ENCODE data around the gene CHURC1.

CHURC1 gene

DNA sequence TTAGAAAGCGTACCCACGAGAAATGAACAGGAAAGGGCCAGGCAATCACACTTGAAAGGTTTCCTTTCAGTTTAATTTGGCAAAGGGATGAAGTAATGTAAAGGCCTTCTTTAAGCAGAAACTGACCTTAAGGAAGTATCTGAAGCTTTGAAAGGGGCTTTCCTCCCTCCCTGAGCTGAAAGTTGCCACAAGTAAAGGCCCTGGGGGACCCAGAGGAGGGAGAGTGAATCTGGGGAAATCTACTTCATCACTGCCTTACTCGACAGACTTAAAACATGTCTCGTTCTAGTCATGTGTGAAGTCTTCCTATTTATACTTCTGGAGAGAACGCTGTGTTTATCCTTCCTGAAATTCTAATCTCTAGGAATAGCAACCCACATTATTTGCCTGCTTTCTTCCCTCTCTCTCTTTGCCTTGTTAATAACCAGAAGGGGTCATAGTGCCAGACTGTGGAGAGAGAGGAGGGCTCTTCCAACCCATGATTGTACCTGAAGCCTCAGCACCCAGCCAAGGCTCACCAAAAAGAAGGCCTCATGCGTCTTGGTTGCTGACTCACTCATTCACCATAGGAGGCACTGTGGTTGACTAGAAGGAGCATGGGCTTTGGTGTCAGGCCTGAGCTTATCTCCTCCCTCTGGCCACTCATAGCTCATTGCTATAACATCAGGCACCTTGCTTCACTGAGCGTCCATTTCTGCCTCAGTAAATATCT lies 38.5 kb downstream of the CHURC1 start:
- H3K9me3 ChIP-seq (ENCODE audit: control insufficient read depth, insufficient read depth, low read length) = no peaks in the 10 kb centered on the region
- H3K4me3 ChIP-seq (ENCODE audit: low read depth, low read length) = no peak overlapping the region
- peaks cover 43% of the 10 kb centered on the region for H3K36me3 ChIP-seq (ENCODE audit: control insufficient read depth, insufficient read depth, low read length)
- H3K4me1 ChIP-seq (ENCODE audit: control insufficient read depth, insufficient read depth, low read length) = peaks cover 21% of the 10 kb centered on the region
- H3K9ac ChIP-seq (ENCODE audit: low read depth, low read length) = no peak overlapping the region
- no peaks in the 10 kb centered on the region for H3K27me3 ChIP-seq (ENCODE audit: control insufficient read depth, insufficient read depth, low read length)

DNA sequence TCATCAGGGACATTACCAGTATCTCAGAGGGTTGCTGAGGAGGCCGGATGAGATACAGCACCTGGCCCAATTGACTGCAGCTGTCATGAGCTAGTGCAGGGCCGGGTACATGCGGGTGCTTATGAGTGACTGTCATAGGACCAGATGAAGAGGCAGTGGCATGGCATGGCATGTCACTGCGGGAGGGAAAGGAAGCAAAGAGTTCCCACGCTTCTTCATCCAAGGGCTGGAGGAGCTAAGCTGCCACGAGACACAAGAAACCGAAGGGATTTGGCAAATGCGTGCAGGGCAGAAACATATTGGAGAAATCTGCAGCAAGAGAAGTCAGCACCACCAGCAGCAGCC lies 39.0 kb downstream of the CHURC1 start:
- Histone ChIP-seq H3K9ac (ENCODE audit: low read depth, low read length) (no peak overlapping the region), H3K9me3 (ENCODE audit: control insufficient read depth, insufficient read depth, low read length) (no peaks in the 10 kb centered on the region), H3K27me3 (ENCODE audit: control insufficient read depth, insufficient read depth, low read length) (no peaks in the 10 kb centered on the region), H3K4me3 (ENCODE audit: low read depth, low read length) (no peak overlapping the region), H3K36me3 (ENCODE audit: control insufficient read depth, insufficient read depth, low read length) (peaks cover 38% of the 10 kb centered on the region), H3K4me1 (ENCODE audit: control insufficient read depth, insufficient read depth, low read length) (peaks cover 21% of the 10 kb centered on the region)

DNA sequence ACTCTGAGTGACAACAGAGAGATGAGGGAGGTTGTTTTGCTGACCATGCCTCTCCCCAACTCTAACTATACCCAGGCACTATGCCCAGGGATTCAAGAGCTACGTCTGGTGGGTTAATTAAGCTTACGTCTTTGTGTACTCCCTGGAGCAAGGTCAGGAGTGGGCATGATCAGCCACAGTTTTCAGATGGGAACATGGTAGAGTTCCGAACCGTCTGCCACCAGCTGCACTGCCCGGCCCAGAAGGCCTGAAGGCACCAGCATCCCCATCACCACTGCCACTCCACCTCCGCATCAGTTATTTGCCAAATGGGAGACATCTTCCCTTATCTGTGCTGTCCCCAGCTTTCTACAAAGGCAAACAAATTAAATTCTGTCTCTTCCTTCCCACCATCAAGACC lies 39.4 kb downstream of the CHURC1 start:
- no peak overlapping the region for H3K9ac ChIP-seq (ENCODE audit: low read depth, low read length)
- H3K27me3 ChIP-seq (ENCODE audit: control insufficient read depth, insufficient read depth, low read length) = no peaks in the 10 kb centered on the region
- peaks cover 21% of the 10 kb centered on the region for H3K4me1 ChIP-seq (ENCODE audit: control insufficient read depth, insufficient read depth, low read length)
- H3K9me3 ChIP-seq (ENCODE audit: control insufficient read depth, insufficient read depth, low read length) = no peaks in the 10 kb centered on the region
- peaks cover 34% of the 10 kb centered on the region for H3K36me3 ChIP-seq (ENCODE audit: control insufficient read depth, insufficient read depth, low read length)
- no peak overlapping the region for H3K4me3 ChIP-seq (ENCODE audit: low read depth, low read length)

DNA sequence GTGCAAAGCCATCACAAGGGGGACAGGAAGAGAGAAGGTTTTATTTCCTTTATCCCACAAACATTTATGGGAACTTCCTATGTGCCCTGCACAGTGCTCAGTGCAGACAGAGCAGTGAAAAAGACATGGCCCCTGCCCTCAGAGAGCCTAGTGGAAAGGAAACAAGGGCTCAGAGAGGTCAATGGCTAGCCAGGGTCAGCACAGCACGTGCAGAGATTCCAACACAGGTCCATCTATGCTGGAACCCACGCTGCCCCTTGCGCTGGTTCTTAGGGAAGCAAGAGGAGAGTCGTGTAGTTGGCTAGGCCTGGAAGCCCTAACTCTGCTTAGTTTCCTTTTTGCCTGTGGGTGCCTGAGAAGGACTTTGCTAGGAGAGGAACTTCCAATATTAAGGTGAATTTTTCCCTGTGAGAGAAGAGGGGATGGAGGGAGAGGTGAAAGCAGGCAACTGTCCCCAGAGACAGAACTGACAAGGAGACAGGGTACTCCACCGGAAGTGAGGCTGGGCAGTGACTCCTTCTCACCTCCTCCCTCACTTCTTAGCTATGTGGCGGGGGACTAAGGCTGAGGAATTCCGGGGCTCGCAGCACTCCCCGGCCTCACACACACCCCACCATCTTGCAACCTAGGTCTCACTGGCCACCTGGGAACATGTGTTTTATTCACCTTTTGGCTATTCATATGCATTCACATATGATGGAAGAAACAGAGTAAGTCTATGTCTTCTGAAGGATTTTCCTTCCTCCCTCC lies 40.4 kb downstream of the CHURC1 start:
- H3K36me3 ChIP-seq (ENCODE audit: control insufficient read depth, insufficient read depth, low read length) = peaks cover 32% of the 10 kb centered on the region
- no peaks in the 10 kb centered on the region for H3K9me3 ChIP-seq (ENCODE audit: control insufficient read depth, insufficient read depth, low read length)
- H3K27me3 ChIP-seq (ENCODE audit: control insufficient read depth, insufficient read depth, low read length) = no peaks in the 10 kb centered on the region
- H3K4me1 ChIP-seq (ENCODE audit: control insufficient read depth, insufficient read depth, low read length) = peaks cover 21% of the 10 kb centered on the region
- H3K4me3 ChIP-seq (ENCODE audit: low read depth, low read length) = no peak overlapping the region
- no peak overlapping the region for H3K9ac ChIP-seq (ENCODE audit: low read depth, low read length)

DNA sequence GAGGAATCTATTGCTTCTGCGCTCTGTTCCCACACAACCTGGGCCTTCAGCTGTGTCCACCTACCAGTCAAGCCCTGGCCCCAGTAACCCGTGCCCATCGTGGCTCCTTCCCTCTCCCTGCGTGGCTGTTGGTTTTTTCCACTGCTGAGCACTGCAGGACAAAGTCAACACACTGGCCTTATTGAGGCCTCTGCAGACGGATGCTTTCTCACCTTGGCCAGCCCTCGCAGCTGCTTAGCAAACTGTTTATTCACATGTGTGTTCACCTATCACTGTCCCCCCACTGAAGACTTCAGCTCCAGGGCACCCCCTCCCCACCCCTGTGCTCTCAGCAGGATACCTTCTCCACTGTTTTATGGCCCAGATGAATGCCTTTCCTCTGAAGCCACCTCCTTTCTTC lies 41.0 kb downstream of the CHURC1 start:
- H3K4me1 ChIP-seq (ENCODE audit: control insufficient read depth, insufficient read depth, low read length) = peaks cover 23% of the 10 kb centered on the region
- H3K36me3 ChIP-seq (ENCODE audit: control insufficient read depth, insufficient read depth, low read length) = peaks cover 25% of the 10 kb centered on the region
- H3K9me3 ChIP-seq (ENCODE audit: control insufficient read depth, insufficient read depth, low read length) = no peaks in the 10 kb centered on the region
- H3K4me3 ChIP-seq (ENCODE audit: low read depth, low read length) = peak overlapping the region; percentile 10
- no peaks in the 10 kb centered on the region for H3K27me3 ChIP-seq (ENCODE audit: control insufficient read depth, insufficient read depth, low read length)
- H3K9ac ChIP-seq (ENCODE audit: low read depth, low read length) = peak overlapping the region; percentile 27

DNA sequence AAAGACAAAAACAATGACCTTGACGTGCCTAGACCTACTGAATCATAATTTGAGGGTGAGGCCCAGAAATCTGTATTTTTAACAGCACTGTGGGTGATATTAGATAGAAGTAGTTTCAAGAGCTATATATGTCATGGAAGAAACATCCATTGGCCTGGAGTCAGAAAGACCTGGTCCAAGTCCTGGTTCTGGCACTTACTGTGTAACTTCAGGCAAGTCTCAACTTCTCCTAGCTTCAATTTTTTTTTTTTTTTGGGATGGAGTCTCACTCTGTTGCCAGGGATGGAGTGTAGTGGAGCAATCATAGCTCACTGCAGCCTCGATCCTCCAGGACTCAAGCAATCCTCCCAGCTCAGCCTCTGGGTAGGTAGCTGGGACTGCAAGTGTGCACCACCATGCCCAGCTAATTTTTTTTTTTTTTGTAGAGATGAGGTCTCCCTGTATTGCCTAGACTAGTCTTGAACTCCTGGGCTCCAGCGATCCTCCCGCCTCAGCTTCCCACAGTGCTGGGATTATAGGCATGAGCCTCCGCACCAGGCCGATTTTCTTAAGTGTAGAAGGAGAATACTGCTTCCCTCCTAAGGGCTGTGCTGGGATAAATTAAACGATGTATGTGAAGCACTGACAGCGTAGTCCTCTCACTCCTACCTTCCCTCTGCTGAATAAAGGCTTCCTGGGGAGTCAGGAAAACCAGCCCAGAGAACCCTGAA lies 42.6 kb downstream of the CHURC1 start:
- H3K4me3 ChIP-seq (ENCODE audit: low read depth, low read length) = no peak overlapping the region
- H3K9ac ChIP-seq (ENCODE audit: low read depth, low read length) = no peak overlapping the region
- H3K27me3 ChIP-seq (ENCODE audit: control insufficient read depth, insufficient read depth, low read length) = no peaks in the 10 kb centered on the region
- H3K9me3 ChIP-seq (ENCODE audit: control insufficient read depth, insufficient read depth, low read length) = no peaks in the 10 kb centered on the region
- H3K4me1 ChIP-seq (ENCODE audit: control insufficient read depth, insufficient read depth, low read length) = peaks cover 29% of the 10 kb centered on the region
- peaks cover 11% of the 10 kb centered on the region for H3K36me3 ChIP-seq (ENCODE audit: control insufficient read depth, insufficient read depth, low read length)

DNA sequence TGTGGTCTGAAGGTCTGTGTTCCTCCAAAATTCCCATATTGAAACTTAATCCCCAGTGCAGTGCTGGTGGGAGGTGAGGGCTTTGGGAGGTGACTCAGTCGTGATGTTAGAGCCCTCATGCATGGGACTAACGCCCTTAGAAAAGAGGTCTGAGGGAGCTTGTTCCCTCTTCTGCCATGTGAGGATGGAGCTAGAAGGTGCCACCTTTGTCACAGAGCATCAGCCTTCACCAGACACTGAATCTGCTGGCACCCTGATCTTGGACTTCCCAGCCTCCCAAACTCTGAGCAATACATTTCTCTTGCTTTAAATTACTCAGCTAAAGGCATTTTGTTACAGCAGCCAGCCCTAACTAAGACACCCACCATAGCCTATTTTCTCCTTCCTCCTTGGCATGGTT lies 43.9 kb downstream of the CHURC1 start:
- Histone ChIP-seq H3K27me3 (ENCODE audit: control insufficient read depth, insufficient read depth, low read length) (no peaks in the 10 kb centered on the region), H3K9ac (ENCODE audit: low read depth, low read length) (no peak overlapping the region), H3K4me3 (ENCODE audit: low read depth, low read length) (no peak overlapping the region), H3K36me3 (ENCODE audit: control insufficient read depth, insufficient read depth, low read length) (peaks cover 9% of the 10 kb centered on the region), H3K4me1 (ENCODE audit: control insufficient read depth, insufficient read depth, low read length) (peaks cover 29% of the 10 kb centered on the region), H3K9me3 (ENCODE audit: control insufficient read depth, insufficient read depth, low read length) (no peaks in the 10 kb centered on the region)

DNA sequence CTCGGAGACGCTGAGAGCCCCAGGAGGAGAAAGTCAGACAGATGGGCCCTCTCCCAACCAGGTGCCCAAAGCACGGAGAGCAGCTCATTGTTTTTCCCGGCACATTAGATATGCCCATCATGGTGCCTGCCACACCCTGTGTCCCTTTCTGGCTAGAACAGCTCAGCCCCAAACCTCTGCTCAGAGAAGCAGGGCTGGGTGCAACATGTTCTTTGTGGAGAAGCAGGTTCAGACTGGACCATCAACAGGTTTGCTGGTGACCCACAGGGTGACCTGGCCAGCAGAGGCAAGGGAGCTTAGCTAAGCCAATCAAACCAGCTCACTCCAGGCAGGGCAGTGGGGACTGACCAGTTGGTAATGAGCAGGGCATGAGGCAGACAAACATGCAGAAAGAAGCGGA lies 44.5 kb downstream of the CHURC1 start:
- peaks cover 29% of the 10 kb centered on the region for H3K4me1 ChIP-seq (ENCODE audit: control insufficient read depth, insufficient read depth, low read length)
- H3K4me3 ChIP-seq (ENCODE audit: low read depth, low read length) = no peak overlapping the region
- peaks cover 3% of the 10 kb centered on the region for H3K36me3 ChIP-seq (ENCODE audit: control insufficient read depth, insufficient read depth, low read length)
- no peaks in the 10 kb centered on the region for H3K9me3 ChIP-seq (ENCODE audit: control insufficient read depth, insufficient read depth, low read length)
- no peaks in the 10 kb centered on the region for H3K27me3 ChIP-seq (ENCODE audit: control insufficient read depth, insufficient read depth, low read length)
- no peak overlapping the region for H3K9ac ChIP-seq (ENCODE audit: low read depth, low read length)

DNA sequence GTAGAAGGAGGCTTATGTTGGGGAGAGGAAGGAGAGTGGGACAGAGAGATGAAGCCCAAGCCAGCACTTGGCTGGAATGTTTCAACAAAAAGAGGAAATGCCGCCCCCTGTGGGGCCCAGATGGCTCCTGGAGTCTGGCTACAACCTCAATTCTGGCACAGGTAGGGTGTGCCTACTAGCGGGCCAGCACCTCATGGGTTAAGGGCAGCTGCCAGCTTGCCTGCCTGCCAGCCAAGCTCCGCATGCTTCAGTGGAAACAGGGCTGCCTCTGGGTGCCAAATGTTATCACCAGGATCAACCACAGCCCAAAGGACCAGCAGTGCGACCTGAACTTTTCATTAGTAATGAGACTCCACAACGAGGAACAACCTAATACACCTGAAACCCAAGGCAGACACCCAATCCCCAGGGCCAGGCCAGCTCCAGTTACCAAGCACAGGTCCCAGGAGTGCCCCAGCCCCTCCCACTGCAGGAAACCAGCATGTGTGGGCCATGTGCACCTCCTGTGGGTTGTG lies 46.6 kb downstream of the CHURC1 start:
- no peak overlapping the region for H3K4me3 ChIP-seq (ENCODE audit: low read depth, low read length)
- no peaks in the 10 kb centered on the region for H3K9me3 ChIP-seq (ENCODE audit: control insufficient read depth, insufficient read depth, low read length)
- peaks cover 18% of the 10 kb centered on the region for H3K4me1 ChIP-seq (ENCODE audit: control insufficient read depth, insufficient read depth, low read length)
- H3K9ac ChIP-seq (ENCODE audit: low read depth, low read length) = no peak overlapping the region
- no peaks in the 10 kb centered on the region for H3K27me3 ChIP-seq (ENCODE audit: control insufficient read depth, insufficient read depth, low read length)
- H3K36me3 ChIP-seq (ENCODE audit: control insufficient read depth, insufficient read depth, low read length) = peaks cover 6% of the 10 kb centered on the region

DNA sequence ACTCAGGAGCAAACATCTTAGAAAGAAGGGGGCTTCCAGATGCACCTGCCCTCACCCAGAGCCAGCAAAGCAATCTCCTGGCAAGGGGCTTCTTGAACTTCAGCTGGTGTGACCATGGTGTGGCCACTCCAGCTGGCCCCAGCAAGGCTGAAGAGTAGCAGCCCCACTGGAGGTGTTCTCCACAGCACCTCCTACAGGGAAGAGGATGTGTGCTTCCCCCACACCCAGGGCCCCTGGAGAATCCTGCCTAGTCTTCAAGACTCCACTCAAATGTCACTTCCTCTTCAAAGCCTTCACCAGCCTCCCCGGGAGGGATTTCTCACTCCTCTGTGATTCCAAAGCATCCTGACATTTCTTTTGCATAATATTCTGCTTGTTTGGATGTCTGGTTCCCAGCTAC lies 49.4 kb downstream of the CHURC1 start:
- Histone ChIP-seq H3K4me1 (ENCODE audit: control insufficient read depth, insufficient read depth, low read length) (peaks cover 16% of the 10 kb centered on the region), H3K27me3 (ENCODE audit: control insufficient read depth, insufficient read depth, low read length) (no peaks in the 10 kb centered on the region), H3K9ac (ENCODE audit: low read depth, low read length) (no peak overlapping the region), H3K9me3 (ENCODE audit: control insufficient read depth, insufficient read depth, low read length) (no peaks in the 10 kb centered on the region), H3K36me3 (ENCODE audit: control insufficient read depth, insufficient read depth, low read length) (peaks cover 6% of the 10 kb centered on the region), H3K4me3 (ENCODE audit: low read depth, low read length) (no peak overlapping the region)

DNA sequence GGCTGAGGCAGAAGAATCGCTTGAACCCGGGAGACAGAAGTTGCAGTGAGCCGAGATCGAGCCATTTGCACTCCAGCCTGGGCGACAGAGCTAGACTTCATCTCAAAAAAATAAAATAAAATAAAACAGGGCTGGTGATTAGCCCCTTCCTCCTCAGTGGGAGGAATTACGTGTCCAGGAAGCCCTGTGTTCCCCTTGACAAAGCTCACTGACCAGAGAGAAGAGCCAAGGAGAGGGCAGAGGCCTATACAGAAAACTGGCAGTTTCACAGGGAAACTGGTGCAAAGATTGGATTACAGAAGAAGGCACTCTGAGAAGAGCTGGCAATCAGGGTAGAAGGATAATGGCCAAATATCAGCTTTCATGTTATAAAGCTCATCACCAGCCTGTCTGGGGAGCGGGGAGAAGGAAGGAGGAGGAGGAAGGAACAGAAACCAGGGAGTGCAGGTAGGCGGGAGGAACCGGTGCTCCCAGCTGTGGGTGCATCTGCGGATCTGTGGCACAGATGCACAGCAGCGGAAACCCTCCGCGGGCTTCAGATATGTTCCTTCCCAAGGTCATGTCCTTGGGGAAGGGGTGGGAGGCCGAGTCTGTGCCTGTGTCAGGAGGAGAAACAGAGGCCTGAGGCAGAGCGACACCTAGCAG lies 51.2 kb downstream of the CHURC1 start:
- H3K9me3 ChIP-seq (ENCODE audit: control insufficient read depth, insufficient read depth, low read length) = no peaks in the 10 kb centered on the region
- H3K4me3 ChIP-seq (ENCODE audit: low read depth, low read length) = no peak overlapping the region
- H3K4me1 ChIP-seq (ENCODE audit: control insufficient read depth, insufficient read depth, low read length) = peaks cover 18% of the 10 kb centered on the region
- H3K36me3 ChIP-seq (ENCODE audit: control insufficient read depth, insufficient read depth, low read length) = peaks cover 6% of the 10 kb centered on the region
- H3K9ac ChIP-seq (ENCODE audit: low read depth, low read length) = no peak overlapping the region
- no peaks in the 10 kb centered on the region for H3K27me3 ChIP-seq (ENCODE audit: control insufficient read depth, insufficient read depth, low read length)
